GM12875 (cell line): ENCODE measurements around the gene GRM6.

Experiments
- H3K4me3 ChIP-seq: one replicate; pipeline ENCODE4 v1.5.1; 2011; ENCODE audit warnings: low read depth, low read length, control low read depth
- TF ChIP-seq, protein P1 (sequence below): IDR thresholded peaks from 2 replicates; pipeline ENCODE4 v1.5.1; 2011; ENCODE audit warnings: low read depth, mild to moderate bottlenecking, control low read depth, inconsistent platforms, low read length, moderate library complexity, borderline replicate concordance; ENCODE audit not compliant: insufficient read depth

GRM6 gene

DNA sequence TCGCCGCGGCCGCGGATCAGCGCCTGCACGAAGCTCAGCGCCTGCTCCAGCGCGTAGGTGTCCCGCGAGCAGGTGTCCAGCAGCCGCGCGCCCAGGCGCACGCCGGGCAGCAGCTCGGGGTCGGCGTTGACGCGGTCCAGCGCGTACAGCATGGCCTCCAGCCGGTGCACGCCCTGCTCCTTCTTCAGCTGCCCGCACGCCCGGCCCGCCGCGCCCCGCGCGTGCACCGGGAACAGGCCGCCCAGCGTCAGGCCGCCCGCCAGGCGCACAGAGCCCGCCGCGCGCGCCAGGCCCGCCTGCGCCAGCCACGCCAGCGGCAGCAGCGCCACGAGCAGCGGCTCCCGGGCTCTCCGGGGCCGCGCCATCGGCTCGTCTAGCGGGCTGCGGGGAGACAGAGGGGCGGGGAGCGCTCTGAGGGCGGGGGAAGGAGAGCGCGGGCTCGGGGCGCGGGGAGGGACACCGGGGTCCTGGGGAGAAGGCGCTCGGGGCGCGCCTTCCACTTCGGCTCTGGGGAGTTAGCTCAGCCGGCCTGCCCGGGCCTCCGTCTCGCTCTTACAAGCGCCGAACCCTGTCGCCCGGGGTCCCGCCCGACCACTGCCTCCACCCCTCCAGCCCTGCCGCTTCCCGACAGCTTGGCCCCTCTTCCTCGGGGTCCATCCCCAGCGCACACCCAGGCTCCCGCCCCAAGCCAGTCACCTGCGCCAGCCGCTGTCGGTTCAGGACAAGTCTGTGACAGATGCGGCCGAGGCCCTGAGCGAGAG is at the start of gene GRM6:
Gene GRM6 (minus strand): TSS at position 741 of the 761 bp plus-strand sequence. CDS start 376 bp downstream, at position 365.
- TF ChIP-seq, protein P1, sequence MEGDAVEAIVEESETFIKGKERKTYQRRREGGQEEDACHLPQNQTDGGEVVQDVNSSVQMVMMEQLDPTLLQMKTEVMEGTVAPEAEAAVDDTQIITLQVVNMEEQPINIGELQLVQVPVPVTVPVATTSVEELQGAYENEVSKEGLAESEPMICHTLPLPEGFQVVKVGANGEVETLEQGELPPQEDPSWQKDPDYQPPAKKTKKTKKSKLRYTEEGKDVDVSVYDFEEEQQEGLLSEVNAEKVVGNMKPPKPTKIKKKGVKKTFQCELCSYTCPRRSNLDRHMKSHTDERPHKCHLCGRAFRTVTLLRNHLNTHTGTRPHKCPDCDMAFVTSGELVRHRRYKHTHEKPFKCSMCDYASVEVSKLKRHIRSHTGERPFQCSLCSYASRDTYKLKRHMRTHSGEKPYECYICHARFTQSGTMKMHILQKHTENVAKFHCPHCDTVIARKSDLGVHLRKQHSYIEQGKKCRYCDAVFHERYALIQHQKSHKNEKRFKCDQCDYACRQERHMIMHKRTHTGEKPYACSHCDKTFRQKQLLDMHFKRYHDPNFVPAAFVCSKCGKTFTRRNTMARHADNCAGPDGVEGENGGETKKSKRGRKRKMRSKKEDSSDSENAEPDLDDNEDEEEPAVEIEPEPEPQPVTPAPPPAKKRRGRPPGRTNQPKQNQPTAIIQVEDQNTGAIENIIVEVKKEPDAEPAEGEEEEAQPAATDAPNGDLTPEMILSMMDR = no peak
- no peak within 1 kb of the TSS for H3K4me3 ChIP-seq

DNA sequence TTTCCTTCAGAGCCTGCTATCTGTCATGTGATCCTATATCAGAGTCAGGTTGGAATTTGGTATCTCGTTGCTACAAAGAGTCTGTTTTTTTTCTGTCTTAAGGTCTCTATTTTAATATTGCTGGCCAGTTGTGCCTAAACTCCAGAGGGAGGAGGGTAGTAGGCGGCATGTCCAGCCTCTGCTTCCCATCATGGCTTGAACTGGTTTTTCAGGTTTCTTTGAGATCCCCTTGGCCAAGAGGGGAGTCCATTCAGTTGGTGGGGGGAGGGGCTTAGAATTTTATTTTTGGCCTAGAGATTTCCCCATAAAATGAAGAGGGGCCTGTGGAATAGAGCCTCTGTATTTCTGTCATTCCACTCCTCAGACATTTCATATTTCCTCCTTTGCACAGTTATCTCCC is 49.6 kb upstream of the GRM6 start:
- TF ChIP-seq, protein P1 = no peak
- H3K4me3 ChIP-seq = no peak overlapping the region

DNA sequence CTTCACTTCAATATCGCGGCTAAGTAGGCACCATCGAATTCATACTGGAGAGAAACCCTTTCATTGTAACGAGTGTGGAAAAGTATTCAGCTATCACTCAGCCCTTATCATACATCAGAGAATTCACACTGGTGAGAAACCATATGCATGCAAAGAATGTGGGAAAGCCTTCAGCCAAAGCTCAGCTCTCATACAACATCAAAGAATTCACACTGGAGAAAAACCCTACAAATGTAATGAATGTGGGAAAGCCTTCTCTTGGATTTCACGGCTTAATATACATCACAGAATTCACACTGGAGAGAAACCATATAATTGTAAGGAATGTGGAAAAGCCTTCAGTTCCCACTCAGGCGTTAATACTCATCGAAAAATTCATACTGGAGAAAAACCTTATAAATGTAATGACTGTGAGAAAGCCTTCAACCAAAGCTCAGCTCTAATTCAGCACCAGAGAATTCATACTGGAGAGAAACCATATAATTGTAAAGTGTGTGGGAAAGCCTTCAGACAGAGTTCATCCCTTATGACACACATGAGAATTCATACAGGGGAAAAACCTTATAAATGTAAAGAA is 38.0 kb upstream of the GRM6 start:
- TF ChIP-seq, protein P1 = no peak
- no peak overlapping the region for H3K4me3 ChIP-seq

DNA sequence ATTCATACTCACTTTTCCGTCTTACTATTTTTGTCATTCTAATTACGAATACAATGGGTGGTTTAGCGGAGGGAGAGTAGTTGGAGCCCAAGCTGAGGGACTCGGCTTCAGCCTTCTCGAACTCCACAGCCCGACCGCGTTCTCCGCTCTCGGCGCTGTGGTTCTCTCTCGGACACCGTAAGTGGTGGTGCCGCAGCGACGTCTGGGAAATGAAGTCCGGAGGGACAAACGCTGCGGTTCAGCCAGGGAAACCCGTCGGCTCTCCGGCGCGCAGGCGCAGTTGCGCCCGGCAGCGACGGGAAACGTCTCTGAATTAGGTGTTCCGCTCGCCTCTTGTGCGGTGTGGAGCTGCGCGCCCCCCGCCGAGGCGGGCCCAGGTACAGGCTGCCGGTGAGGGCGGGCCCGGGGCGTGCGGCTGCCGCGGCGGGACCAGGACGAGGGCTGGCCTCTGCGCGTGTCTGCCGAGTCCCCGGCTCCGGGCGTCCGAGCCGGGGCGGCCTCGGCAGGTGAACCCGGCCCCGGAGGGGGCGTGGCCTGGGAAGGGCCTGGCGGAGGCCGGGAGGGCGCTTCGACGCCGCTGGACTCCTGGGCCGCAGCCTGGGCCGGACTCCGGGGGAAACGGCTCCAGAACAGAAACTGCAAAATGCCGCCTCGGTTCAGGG is 28.5 kb upstream of the GRM6 start, which contains the start of gene ZNF879:
Gene ZNF879 (plus strand): TSS at position 277 of the 662 bp plus-strand sequence. CDS start 1,201 bp downstream, outside the sequence.
- H3K4me3 ChIP-seq = no peak within 1 kb of the TSS
- TF ChIP-seq, protein P1 = no peak

DNA sequence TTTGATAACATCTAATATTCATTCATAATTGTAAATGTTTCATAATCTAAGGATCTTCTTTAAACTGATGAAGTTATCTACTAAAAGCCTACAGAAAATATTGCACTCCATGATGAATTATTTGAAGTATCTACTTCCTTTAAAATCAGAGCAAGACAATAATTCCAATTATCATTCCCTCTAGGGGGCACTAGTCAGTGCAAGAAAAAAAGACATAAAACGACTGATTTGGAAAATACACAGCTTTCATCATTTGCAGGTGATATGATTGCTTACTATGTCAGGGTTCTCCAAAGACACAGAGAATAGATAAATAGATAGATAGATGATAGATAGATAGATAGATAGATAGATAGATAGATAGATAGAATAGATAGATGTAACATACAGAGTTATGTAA is 13.5 kb upstream of the GRM6 start:
- TF ChIP-seq, protein P1 = no peak

DNA sequence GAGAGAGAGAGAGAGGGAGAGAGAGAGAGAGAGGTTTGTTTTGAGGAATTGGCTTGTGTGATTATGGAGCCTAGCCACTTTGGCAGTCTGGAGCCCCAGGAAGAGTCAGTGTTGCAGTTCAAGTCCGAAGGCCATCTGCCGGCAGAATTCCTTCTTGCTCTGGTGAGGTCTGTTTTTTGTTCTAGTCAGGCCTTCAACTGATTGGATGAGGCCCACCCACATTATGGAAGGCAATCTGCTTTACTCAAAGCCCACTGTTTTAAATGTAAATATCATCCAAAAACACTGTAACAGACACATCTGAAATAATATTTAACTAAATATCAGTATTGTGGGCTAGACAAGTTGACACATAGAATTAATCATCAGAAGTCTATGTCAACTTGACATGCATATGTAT is 11.4 kb upstream of the GRM6 start:
- H3K4me3 ChIP-seq = no peak overlapping the region
- TF ChIP-seq, protein P1 = no peak

More for the DNA sequence above, 13.5 kb upstream of the GRM6 start:
- no peak overlapping the region for H3K4me3 ChIP-seq
